CD8-positive, alpha-beta memory T cell (primary cell): ENCODE results near the gene EFHC1. TPM values are rescaled to one million over a fixed set of nuclear protein-coding genes. Genes with fewer than 3 reads are reported as not detected.
"Not testable (repeated sequence)": the region's sequence is repeated elsewhere in the genome, so short reads cannot be mapped to it uniquely, and the experiment has no call there.

Experiments
- CTCF ChIA-PET: fragments of 350-600 bp; sonication (Branson Sonifier 250); formaldehyde crosslinking; loops from one replicate; lab custom pipeline; 2021; ENCODE audit warnings: antibody characterized with exemption; lab: Charles Lee
- POLR2A ChIA-PET: fragments of 350-600 bp; sonication (Branson Sonifier 250); formaldehyde crosslinking; loops from one replicate; lab custom pipeline; 2021; ENCODE audit warnings: antibody characterized with exemption; lab: Charles Lee
- DNase-seq, 5 donors: peaks; one replicate each; pipeline versions ENCODE4 v3.0.0 to v3.0.0-alpha.2; 2020 to 2022; ENCODE audit warnings: mixed read lengths in 1 of 5
- H3K27ac ChIP-seq: one replicate; pipeline ENCODE4 v1.7.0; 2013; ENCODE audit warnings: low read depth, mild to moderate bottlenecking, low read length, moderate library complexity
- H3K27me3 ChIP-seq: 2 replicates; pipeline ENCODE4 v1.7.0; 2013; ENCODE audit warnings: low read length, mild to moderate bottlenecking; ENCODE audit not compliant: insufficient read depth, poor library complexity, severe bottlenecking
- H3K36me3 ChIP-seq: 2 replicates; pipeline ENCODE4 v1.7.0; 2013; ENCODE audit warnings: mild to moderate bottlenecking, low read length, moderate library complexity; ENCODE audit not compliant: insufficient read depth
- H3K4me1 ChIP-seq: 2 replicates; pipeline ENCODE4 v1.7.0; 2013; ENCODE audit warnings: mild to moderate bottlenecking, low read length, moderate library complexity; ENCODE audit not compliant: insufficient read depth
- H3K4me3 ChIP-seq: 2 replicates; pipeline ENCODE4 v1.7.0; 2013; ENCODE audit warnings: mild to moderate bottlenecking, low read length
- H3K9me3 ChIP-seq: 2 replicates; pipeline ENCODE4 v1.7.0; 2013; ENCODE audit warnings: mild to moderate bottlenecking, low read length
- H3K27ac Mint-ChIP-seq, 8 donors: one replicate each; pipeline ENCODE4 v1.8.0; 2020 to 2021; ENCODE audit warnings: mixed read lengths in 8 of 8, mild to moderate bottlenecking in 6 of 8, inconsistent platforms in 3 of 8, moderate library complexity in 3 of 8
- H3K27me3 Mint-ChIP-seq, 2 donors: one replicate each; pipeline ENCODE4 v1.8.0; 2020 to 2021; ENCODE audit warnings: mixed read lengths in 2 of 2, mild to moderate bottlenecking in 1 of 2, moderate library complexity in 1 of 2
- H3K36me3 Mint-ChIP-seq, 3 donors: one replicate each; pipeline ENCODE4 v1.8.0; 2020 to 2021; ENCODE audit warnings: mixed read lengths in 3 of 3, inconsistent platforms in 1 of 3, mild to moderate bottlenecking in 1 of 3
- H3K4me1 Mint-ChIP-seq, 3 donors: one replicate each; pipeline ENCODE4 v1.8.0; 2020 to 2021; ENCODE audit warnings: mixed read lengths in 3 of 3, inconsistent platforms in 1 of 3, mild to moderate bottlenecking in 1 of 3
- H3K4me3 Mint-ChIP-seq, 7 donors: one replicate each; pipeline ENCODE4 v1.8.0; 2020 to 2021; ENCODE audit warnings: mixed read lengths in 7 of 7, mild to moderate bottlenecking in 6 of 7, moderate library complexity in 4 of 7, inconsistent platforms in 2 of 7
- H3K9me3 Mint-ChIP-seq, 5 donors: one replicate each; pipeline ENCODE4 v1.8.0; 2020 to 2022; ENCODE audit warnings: mixed read lengths in 5 of 5, mild to moderate bottlenecking in 3 of 5, moderate library complexity in 2 of 5, inconsistent platforms in 1 of 5
- polyA plus RNA-seq: library from polyadenylated mRNA; unstranded; fragments of 300-500 nt; fragmentation: Illumina TruSeq; gene quantifications from one replicate; pipeline ENCODE4 v1.2.3, GENCODE V29; 2021
- total RNA-seq, 2 experiments: library from RNA; stranded (reverse); gene quantifications; one replicate each; pipeline ENCODE4 v1.2.3, GENCODE V29; 2021

EFHC1 gene
- total and polyA plus RNA-seq, 3 experiments from 2014 or later, result 1.9 to 5.1 (median 2.6) TPM

GRCh38 chr6:52420668-52421358 is 671 bp downstream of the EFHC1 start:
- ChIA-PET CTCF (interaction anchor here (0.8 to 3.0 kb wide), 5 partner anchors 30 to 242 kb away, joined by 3 to 10 read pairs (median 3); partner anchors contain the start of gene PAQR8), POLR2A (no interaction called here)
- H3K4me3 Mint-ChIP-seq, result no peak overlapping the region
- no peaks in the 10 kb centered on the region for H3K36me3 Mint-ChIP-seq
- peaks cover 11 to 16% (median 12%) of the 10 kb centered on the region in 3 donors for H3K4me1 Mint-ChIP-seq
- Histone ChIP-seq H3K9me3 (no peaks in the 10 kb centered on the region), H3K36me3 (no peaks in the 10 kb centered on the region), H3K4me3 (peak overlapping the region; percentile 90), H3K27ac (peak overlapping the region; percentile 85), H3K4me1 (peaks cover 24% of the 10 kb centered on the region), H3K27me3 (no peaks in the 10 kb centered on the region)
- peaks cover 0 to 3% of the 10 kb centered on the region in 2 donors for H3K27me3 Mint-ChIP-seq
- DNase-seq, result no peak
- no peaks in the 10 kb centered on the region for H3K9me3 Mint-ChIP-seq
- no peak overlapping the region for H3K27ac Mint-ChIP-seq

DNA sequence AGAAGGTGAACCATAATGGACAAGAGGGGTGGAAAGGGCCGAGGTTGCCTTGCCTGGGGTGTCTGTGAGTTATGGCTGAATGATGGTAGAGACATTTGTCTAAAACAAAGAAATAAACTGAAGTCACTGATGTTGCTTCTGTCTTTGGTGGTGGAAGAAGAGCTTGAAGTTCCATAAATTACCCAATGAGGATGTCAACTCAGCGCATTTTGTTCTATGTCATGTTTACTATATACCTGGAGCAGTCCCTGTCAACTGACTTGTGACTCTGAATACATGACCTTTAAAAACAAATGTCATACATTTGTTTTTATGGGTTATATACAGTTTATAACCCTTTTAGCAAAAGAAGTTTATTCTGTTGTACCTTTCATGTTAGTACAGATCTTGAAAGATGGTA is 2.0 kb downstream of the EFHC1 start:
- no peak for DNase-seq

GRCh38 chr6:52423448-52423847 is 3.3 kb downstream of the EFHC1 start:
- ChIA-PET POLR2A (no interaction called here), CTCF (no interaction called here)
- Histone ChIP-seq H3K36me3 (no peaks in the 10 kb centered on the region), H3K4me3 (no peak overlapping the region), H3K27me3 (no peaks in the 10 kb centered on the region), H3K27ac (no peak overlapping the region), H3K4me1 (peaks cover 15% of the 10 kb centered on the region), H3K9me3 (no peaks in the 10 kb centered on the region)
- no peak overlapping the region for H3K4me3 Mint-ChIP-seq
- peaks cover 0 to 3% of the 10 kb centered on the region in 2 donors for H3K27me3 Mint-ChIP-seq
- H3K9me3 Mint-ChIP-seq, result no peaks in the 10 kb centered on the region
- DNase-seq, result no peak
- no peak overlapping the region for H3K27ac Mint-ChIP-seq
- H3K4me1 Mint-ChIP-seq, result peaks cover 4 to 7% (median 7%) of the 10 kb centered on the region in 3 donors
- H3K36me3 Mint-ChIP-seq, result no peaks in the 10 kb centered on the region

More for the DNA sequence above, 2.0 kb downstream of the EFHC1 start:
- ChIA-PET CTCF (interaction anchor here (1.6 to 2.0 kb wide), 2 partner anchors 230 to 241 kb away, joined by 3 to 6 read pairs; no protein-coding TSS in a partner anchor), POLR2A (no interaction called here)
- Histone ChIP-seq H3K27ac (no peak overlapping the region), H3K4me3 (no peak overlapping the region), H3K36me3 (no peaks in the 10 kb centered on the region), H3K27me3 (no peaks in the 10 kb centered on the region), H3K4me1 (peaks cover 15% of the 10 kb centered on the region), H3K9me3 (no peaks in the 10 kb centered on the region)
- Mint-ChIP-seq H3K4me1 (peaks cover 4 to 7% (median 7%) of the 10 kb centered on the region in 3 donors), H3K9me3 (no peaks in the 10 kb centered on the region), H3K4me3 (no peak overlapping the region), H3K36me3 (no peaks in the 10 kb centered on the region), H3K27me3 (peaks cover 0 to 3% of the 10 kb centered on the region in 2 donors), H3K27ac (no peak overlapping the region)

GRCh38 chr6:52423971-52424381 is 3.8 kb downstream of the EFHC1 start:
- Mint-ChIP-seq H3K36me3 (no peaks in the 10 kb centered on the region), H3K9me3 (no peaks in the 10 kb centered on the region), H3K4me3 (no peak overlapping the region), H3K27me3 (peaks cover 0 to 3% of the 10 kb centered on the region in 2 donors), H3K4me1 (peaks cover 4 to 7% (median 7%) of the 10 kb centered on the region in 3 donors), H3K27ac (no peak overlapping the region)
- CTCF ChIA-PET, result no interaction called here
- Histone ChIP-seq H3K27me3 (no peaks in the 10 kb centered on the region), H3K4me3 (no peak overlapping the region), H3K27ac (no peak overlapping the region), H3K36me3 (no peaks in the 10 kb centered on the region), H3K4me1 (peaks cover 15% of the 10 kb centered on the region), H3K9me3 (no peaks in the 10 kb centered on the region)
- DNase-seq, result no peak
- POLR2A ChIA-PET, result no interaction called here

DNA sequence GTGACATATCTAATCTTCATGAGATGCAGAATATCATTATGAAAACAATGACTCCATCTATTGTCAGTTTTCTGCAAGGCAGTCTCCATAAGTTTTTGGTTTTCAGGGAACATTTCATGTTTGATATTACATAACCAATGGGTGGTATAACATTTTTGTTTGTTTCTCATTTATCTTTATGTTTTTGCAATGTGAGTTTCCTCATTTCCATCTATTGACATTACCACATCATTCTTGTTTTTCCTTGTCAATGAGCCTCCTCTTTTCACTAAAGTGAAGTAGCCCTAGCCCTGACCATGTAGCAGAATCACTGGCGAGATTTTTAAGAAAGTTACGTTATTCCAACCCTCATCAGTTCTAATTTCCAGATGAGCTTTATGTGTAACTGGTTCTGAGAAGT is 4.4 kb downstream of the EFHC1 start:
- Mint-ChIP-seq H3K4me1 (peaks cover 0 to 3% (median 2%) of the 10 kb centered on the region in 3 donors), H3K27ac (no peak overlapping the region), H3K9me3 (no peaks in the 10 kb centered on the region), H3K36me3 (no peaks in the 10 kb centered on the region), H3K27me3 (peaks cover 0 to 2% of the 10 kb centered on the region in 2 donors), H3K4me3 (no peak overlapping the region)
- Histone ChIP-seq H3K9me3 (no peaks in the 10 kb centered on the region), H3K27ac (no peak overlapping the region), H3K4me1 (peaks cover 11% of the 10 kb centered on the region), H3K36me3 (no peaks in the 10 kb centered on the region), H3K27me3 (no peaks in the 10 kb centered on the region), H3K4me3 (no peak overlapping the region)
- POLR2A ChIA-PET, result no interaction called here
- CTCF ChIA-PET, result interaction anchor here (1.6 kb wide), 1 partner anchor 9 kb away, joined by 5 read pairs; no protein-coding TSS in a partner anchor
- DNase-seq, result no peak

DNA sequence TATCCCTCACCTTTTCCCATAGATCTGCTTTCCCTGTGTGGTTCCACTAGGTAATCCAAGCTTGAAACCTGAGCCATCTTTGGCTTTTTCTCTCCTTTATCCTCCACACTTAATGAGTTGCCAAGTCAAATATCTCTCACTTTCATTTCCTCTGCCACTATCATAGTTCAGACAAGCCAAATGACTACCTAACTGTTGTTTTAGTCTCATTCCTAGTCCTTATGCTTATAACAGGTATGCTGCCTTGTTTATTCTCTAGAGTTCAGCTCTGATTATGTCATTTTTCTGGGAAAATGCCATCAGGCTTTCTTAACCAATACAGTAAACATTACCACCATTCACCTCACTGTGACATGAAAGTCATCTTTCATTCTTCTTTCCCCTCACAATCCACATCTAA is 6.5 kb downstream of the EFHC1 start:
- Mint-ChIP-seq H3K27ac (no peak overlapping the region), H3K9me3 (no peaks in the 10 kb centered on the region), H3K4me3 (no peak overlapping the region), H3K36me3 (peaks cover 0 to 3% (median 0%) of the 10 kb centered on the region in 3 donors), H3K4me1 (no peaks in the 10 kb centered on the region), H3K27me3 (no peaks in the 10 kb centered on the region)
- Histone ChIP-seq H3K9me3 (no peaks in the 10 kb centered on the region), H3K27ac (no peak overlapping the region), H3K27me3 (no peaks in the 10 kb centered on the region), H3K36me3 (no peaks in the 10 kb centered on the region), H3K4me1 (no peaks in the 10 kb centered on the region), H3K4me3 (no peak overlapping the region)
- CTCF ChIA-PET, result no interaction called here
- POLR2A ChIA-PET, result no interaction called here
- DNase-seq, result no peak

DNA sequence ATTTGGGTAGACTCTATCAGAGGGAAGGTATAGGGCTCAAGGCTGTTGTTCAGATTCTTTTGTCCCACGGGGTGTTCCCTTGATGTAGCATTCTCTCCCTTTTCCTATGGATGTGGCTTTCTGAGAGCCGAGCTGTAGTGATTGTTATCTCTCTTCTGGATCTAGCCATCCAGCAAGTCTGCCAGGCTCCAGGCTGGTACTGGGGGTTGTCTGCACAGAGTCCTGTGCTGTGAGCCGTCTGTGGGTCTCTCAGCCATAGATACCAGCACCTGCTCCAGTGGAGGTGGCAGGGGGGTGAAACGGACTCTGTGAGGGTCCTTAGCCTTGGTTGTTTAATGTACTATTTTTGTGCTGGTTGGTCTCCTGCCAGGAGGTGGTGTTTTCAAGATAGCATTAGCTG is 13.2 kb downstream of the EFHC1 start:
- H3K4me1 Mint-ChIP-seq, H3K4me1 ChIP-seq, H3K36me3 ChIP-seq, H3K36me3 Mint-ChIP-seq, H3K27me3 ChIP-seq, DNase-seq, CTCF ChIA-PET, H3K9me3 Mint-ChIP-seq, H3K4me3 Mint-ChIP-seq, H3K27me3 Mint-ChIP-seq, POLR2A ChIA-PET, H3K27ac ChIP-seq, H3K4me3 ChIP-seq, H3K27ac Mint-ChIP-seq, H3K9me3 ChIP-seq: not testable (repeated sequence)

DNA sequence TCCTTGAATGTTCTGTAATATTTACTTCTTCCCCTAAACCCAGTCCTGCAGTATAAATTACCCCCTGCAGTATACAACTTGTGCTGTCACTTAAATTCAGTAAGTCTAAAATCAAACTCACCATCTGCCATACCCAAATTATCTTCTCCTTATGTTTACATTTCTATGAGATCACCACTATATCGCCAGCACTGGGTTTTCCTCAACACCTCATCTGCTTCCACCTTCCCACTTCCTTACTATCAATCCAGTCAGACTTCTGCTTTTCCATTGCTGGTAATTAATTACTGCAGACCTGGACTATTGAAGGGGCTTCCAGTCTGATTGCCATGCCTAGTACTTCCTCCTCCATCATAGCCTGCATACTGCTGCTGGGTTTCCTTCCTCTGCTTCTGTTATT is 15.2 kb downstream of the EFHC1 start:
- no peak overlapping the region for H3K4me3 ChIP-seq
- no peaks in the 10 kb centered on the region for H3K36me3 ChIP-seq
- ChIA-PET POLR2A (no interaction called here), CTCF (no interaction called here)
- H3K4me1 ChIP-seq, result no peaks in the 10 kb centered on the region
- H3K4me3 Mint-ChIP-seq, result no peak overlapping the region
- no peaks in the 10 kb centered on the region for H3K9me3 Mint-ChIP-seq
- H3K36me3 Mint-ChIP-seq, result peaks cover 2 to 4% (median 3%) of the 10 kb centered on the region in 3 donors
- no peak for DNase-seq
- no peaks in the 10 kb centered on the region for H3K27me3 ChIP-seq
- no peak overlapping the region for H3K27ac ChIP-seq
- peaks cover 0 to 2% of the 10 kb centered on the region in 2 donors for H3K27me3 Mint-ChIP-seq
- no peaks in the 10 kb centered on the region for H3K4me1 Mint-ChIP-seq
- no peak overlapping the region for H3K27ac Mint-ChIP-seq
- H3K9me3 ChIP-seq, result no peaks in the 10 kb centered on the region
